Fibroblast of the aortic adventitia (primary cell): ENCODE measurements around the gene SEMA4A. TPM values are rescaled to one million over a fixed set of nuclear protein-coding genes. Genes with fewer than 3 reads are reported as not detected.
"Not testable (repeated sequence)": the region's sequence is repeated elsewhere in the genome, so short reads cannot be mapped to it uniquely, and the experiment has no call there.

Source experiments
- DNase-seq: peaks from one replicate; pipeline ENCODE4 v3.0.0-alpha.2; 2010; ENCODE audit warnings: low read depth
- H3K4me3 ChIP-seq: 2 replicates; pipeline ENCODE4 v1.5.1; 2011; ENCODE audit warnings: low read depth, mild to moderate bottlenecking, control low read depth, low read length, moderate library complexity
- CTCF ChIP-seq: IDR thresholded peaks from 2 replicates; pipeline ENCODE4 v1.5.1; 2011; ENCODE audit warnings: mild to moderate bottlenecking, low read length, control low read depth, inconsistent platforms; ENCODE audit not compliant: insufficient read depth
- total RNA-seq: library from RNA; depleted of rRNA; stranded (reverse); fragments of >200 nt; gene quantifications from 2 replicates; pipeline ENCODE4 v1.2.3, GENCODE V29; 2012; ENCODE audit warnings: low replicate concordance

The SEMA4A gene
- total RNA-seq, 1 donor, result 1.4 TPM

DNA sequence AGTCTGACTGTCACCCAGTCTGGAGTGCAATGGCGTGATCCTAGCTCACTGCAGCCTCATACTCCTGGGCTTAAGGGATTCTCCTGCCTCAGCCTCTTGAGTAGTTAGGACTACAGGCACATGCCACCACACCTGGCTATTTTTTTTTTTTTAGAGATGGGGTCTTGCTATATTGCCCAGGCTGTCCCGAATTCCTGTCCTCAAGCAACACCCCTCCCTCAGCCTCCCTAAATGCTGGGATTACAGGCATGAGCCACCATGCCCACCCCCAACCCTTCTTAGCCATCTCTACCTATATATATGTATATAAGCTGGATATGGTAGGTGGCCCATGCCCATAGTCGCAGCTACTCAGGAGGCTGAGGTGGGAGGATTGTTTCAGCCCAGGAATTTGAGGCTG is 27.1 kb downstream of the SEMA4A start:
- no peak for DNase-seq
- TF ChIP-seq CTCF, result no peak
- no peak overlapping the region for H3K4me3 ChIP-seq

GRCh38 chr1:156181391-156181924 is 28.1 kb downstream of the SEMA4A start:
- not testable (repeated sequence) for H3K4me3 ChIP-seq, DNase-seq

GRCh38 chr1:156182010-156182779 is 28.8 kb downstream of the SEMA4A start:
- DNase-seq, result not testable (repeated sequence)

GRCh38 chr1:156186347-156187177 is 33.2 kb downstream of the SEMA4A start:
- not testable (repeated sequence) for H3K4me3 ChIP-seq, DNase-seq

More at GRCh38 chr1:156182010-156182779, 28.8 kb downstream of the SEMA4A start:
- not testable (repeated sequence) for H3K4me3 ChIP-seq

DNA sequence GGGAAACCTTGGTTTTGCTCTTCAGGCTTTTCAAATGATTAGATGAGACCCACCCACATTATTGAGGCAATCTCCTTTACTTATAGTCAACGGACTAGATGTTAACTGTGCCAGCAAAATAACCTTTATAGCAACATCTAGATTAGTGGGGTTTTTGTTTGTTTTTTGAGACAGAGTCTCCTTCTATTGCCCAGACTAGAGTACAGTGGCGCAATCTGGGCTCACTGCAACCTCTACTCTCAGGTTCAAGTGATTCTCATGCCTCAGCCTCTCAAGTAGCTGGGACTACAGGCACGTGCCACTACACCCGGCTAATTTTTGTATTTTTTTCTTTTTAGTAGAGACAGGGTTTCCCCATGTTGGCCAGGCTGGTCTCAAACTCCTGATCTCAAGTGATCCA is 36.9 kb downstream of the SEMA4A start:
- not testable (repeated sequence) for H3K4me3 ChIP-seq, DNase-seq

- no peak for TF ChIP-seq CTCF
- no peak for DNase-seq
- H3K4me3 ChIP-seq, result no peak overlapping the region
Observed at GRCh38 chr1:156191292-156191964, 38.0 kb downstream of the SEMA4A start.

DNA sequence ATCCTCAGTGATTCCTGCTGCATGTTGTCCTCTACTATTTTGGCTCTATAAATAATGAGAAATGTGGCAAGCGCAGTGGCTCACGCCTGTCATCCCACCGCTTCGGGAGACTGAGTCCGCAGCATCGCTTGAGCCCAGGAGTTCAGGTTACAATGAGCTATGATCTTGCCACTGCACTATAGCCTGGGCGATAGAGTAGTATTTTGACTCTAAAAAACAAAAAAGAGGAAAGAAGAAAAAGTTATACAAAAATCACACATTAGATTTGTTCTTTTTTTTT is 39.8 kb downstream of the SEMA4A start:
- no peak for DNase-seq
- H3K4me3 ChIP-seq, result peak overlapping the region; percentile 70
- no peak for TF ChIP-seq CTCF

DNA sequence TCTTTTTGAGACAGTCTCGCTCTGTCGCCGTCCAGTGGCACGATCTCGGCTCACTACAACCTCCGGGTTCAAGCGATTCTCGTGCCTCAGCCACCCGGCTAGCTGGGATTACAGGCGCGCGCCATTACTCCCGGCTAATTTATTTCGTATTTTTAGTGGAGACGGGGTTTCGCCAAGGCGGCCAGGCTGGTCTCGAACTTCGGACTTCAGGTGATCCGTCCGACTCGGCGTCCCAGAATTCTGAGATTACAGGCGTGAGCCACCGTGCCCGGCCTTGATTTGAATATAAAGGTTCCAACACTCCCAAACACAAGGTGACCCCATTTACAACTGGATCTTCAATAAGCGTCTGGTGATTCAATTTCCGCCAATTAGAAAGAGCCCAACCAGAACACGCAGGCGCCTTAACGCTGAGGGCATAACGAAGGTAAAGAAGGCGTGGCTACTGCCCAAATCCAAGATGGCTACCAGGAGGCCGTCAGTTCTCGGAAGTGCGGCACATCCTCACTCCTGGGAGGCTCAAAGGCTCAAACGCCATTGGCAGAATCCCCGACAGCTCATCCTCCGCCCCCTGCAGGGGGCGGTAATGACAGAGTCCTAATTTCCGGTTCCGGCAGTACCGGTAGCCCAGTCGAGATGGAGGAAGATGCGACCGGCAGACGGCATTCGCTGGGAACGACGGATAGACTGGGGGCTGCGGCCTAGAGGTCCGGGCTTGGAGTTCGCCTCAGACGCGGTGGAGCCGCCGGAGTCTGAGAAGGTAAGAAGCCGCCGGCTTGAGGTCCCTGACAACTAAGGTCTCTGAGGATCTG is 40.3 kb downstream of the SEMA4A start, which contains the start of gene SLC25A44:
TSS of gene SLC25A44 (plus strand) at position 617 of the 812 bp plus-strand sequence. CDS start 5,744 bp downstream, outside the sequence.
- peak; percentile 100 for DNase-seq
- H3K4me3 ChIP-seq, result peak within 1 kb of the TSS; percentile 98
- peak; percentile 58 for TF ChIP-seq CTCF
